Measurements from ENCODE around the gene ARL9. TPM values are rescaled to one million over a fixed set of nuclear protein-coding genes. Genes with fewer than 3 reads are reported as not detected.

ARL9 gene
- total and polyA plus RNA-seq, 7 donors = 0.09 to 0.25 (median 0.15) TPM; not detected in 4

DNA sequence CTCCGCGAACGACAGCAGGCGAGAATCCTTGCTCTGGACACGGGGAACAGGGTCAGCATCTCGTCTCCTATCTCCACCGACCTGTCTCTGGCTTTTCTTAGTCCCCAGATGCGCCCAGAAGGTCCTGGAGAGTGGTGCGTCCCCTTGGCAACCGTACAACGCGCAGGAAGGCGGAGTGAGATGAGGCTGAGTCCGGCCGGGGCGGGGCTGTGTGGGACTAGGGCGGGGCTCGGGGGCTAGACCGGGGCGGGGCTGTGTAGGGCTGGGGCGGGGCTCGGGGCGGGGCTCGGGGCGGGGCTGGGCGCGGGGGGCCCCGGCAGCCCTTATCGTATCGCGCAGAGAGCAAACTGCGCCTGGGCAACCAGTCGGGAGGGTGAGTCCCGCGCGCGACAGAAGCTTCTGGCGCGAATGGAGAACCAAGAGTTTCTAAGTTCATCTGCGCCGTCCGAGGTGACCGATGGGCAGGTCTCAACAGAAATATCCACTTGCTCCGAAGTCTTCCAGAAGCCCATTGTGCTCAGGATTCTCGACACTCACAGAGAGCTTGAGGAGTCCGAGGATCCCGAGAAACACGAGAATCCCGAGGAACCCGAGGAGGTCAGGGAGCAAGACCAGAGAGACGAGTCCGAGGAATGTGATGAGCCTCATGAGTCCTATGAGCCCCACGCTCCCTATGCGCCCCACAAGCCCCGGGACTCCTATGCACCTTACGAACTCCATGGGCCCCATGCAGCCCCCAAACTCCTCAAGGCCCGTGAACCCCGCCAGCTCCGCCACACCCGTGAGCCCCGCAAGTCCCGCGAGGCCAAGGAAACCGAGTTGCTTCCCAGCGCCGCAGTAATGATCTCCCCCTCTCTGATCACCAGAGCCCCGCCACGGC lies 24.9 kb downstream of the ARL9 start:
- Histone ChIP-seq H3K4me1 (no peaks in the 10 kb centered on the region), H3K36me3 (ENCODE audit: insufficient read depth in 1 of 2, low read depth in 1 of 2) (no peaks in the 10 kb centered on the region), H3K27ac (no peak overlapping the region), H3K9me3 (no peaks in the 10 kb centered on the region), H3K27me3 (ENCODE audit: insufficient read depth in 3 of 3, low read length in 2 of 3) (peaks cover 0 to 31% (median 3%) of the 10 kb centered on the region in 3 donors), H3K4me3 (peak overlapping the region; percentile 76)
- intact Hi-C loops (cut with DNase I) = no loop called here
- DNase-seq (peak; percentile 88 to 89), ATAC-seq (peak; percentile 93 to 99 (median 98))
- 2 to 3% (median 3%) methylated on average over 56 to 68 of the region's 68 CpGs for WGBS, 3 donors
- TF ChIP-seq, protein P1, sequence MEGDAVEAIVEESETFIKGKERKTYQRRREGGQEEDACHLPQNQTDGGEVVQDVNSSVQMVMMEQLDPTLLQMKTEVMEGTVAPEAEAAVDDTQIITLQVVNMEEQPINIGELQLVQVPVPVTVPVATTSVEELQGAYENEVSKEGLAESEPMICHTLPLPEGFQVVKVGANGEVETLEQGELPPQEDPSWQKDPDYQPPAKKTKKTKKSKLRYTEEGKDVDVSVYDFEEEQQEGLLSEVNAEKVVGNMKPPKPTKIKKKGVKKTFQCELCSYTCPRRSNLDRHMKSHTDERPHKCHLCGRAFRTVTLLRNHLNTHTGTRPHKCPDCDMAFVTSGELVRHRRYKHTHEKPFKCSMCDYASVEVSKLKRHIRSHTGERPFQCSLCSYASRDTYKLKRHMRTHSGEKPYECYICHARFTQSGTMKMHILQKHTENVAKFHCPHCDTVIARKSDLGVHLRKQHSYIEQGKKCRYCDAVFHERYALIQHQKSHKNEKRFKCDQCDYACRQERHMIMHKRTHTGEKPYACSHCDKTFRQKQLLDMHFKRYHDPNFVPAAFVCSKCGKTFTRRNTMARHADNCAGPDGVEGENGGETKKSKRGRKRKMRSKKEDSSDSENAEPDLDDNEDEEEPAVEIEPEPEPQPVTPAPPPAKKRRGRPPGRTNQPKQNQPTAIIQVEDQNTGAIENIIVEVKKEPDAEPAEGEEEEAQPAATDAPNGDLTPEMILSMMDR (IDR thresholded peaks at IDR 0.05) = no peak

DNA sequence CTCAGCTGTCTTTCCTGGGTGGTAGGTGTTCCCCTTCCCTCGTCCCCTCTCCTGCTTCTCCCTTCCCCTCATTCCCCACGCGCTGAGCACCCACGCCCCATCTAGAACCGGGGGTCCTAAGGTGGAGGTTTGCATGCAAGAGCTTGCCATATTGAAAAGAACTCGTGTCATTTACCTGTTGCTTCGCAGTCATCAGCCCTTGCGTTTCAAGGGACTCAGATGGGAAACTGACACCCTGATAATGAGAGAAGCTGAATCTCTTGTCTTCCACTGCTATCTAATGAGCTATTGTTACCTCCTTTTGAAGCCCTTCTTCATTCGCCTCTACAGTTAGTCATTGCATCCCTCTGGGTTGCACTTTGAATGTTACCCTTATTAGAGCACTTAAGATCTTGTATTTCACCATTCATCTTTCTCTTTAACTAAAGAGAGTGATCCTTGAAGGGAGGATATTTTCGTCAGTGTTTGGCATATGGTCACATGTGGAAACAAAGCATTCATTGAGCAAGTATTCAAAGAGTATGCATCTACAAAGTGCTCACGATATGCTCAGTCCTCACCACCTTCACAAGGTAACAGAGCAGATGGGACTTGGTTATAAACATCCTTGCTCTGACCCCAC lies 25.7 kb downstream of the ARL9 start:
- intact Hi-C loops (cut with DNase I) = no loop called here
- TF ChIP-seq, protein P1 (IDR thresholded peaks at IDR 0.05) = no peak
- WGBS, 3 donors = 32 to 34% (median 34%) methylated on average over 11 of the region's 11 CpGs
- no peaks in the 10 kb centered on the region for H3K4me1 ChIP-seq
- DNase-seq (no peak), ATAC-seq (no peak)
- H3K27me3 ChIP-seq (ENCODE audit: insufficient read depth in 3 of 3, low read length in 2 of 3) = peaks cover 0 to 31% (median 3%) of the 10 kb centered on the region in 3 donors
- H3K4me3 ChIP-seq = peak overlapping the region; percentile 76
- H3K27ac ChIP-seq = no peak overlapping the region
- no peaks in the 10 kb centered on the region for H3K9me3 ChIP-seq
- H3K36me3 ChIP-seq (ENCODE audit: insufficient read depth in 1 of 2, low read depth in 1 of 2) = no peaks in the 10 kb centered on the region

DNA sequence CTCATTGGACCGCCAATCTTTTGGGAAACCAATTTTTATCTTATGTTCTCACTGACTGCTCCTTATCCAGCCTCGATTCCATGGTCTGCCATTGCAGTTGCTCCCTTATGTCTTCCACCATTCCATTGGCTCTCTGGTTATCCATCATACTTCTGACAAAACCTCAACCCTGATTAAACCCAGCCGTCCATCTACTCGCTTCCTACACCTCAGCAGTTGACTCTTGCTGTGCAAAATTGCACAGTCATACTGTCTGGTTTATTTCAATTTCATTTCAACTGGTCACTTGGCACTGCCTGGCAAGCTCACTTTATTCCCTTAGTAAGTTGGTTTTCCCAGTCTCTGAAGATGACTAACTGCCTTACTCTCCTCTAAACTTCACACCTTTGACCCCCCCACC lies 26.2 kb downstream of the ARL9 start:
- DNase-seq (no peak), ATAC-seq (no peak)
- TF ChIP-seq, protein P1 (IDR thresholded peaks at IDR 0.05) = no peak
- Histone ChIP-seq H3K9me3 (no peaks in the 10 kb centered on the region), H3K27me3 (ENCODE audit: insufficient read depth in 3 of 3, low read length in 2 of 3) (peaks cover 0 to 31% (median 3%) of the 10 kb centered on the region in 3 donors), H3K27ac (no peak overlapping the region), H3K4me1 (no peaks in the 10 kb centered on the region), H3K4me3 (no peak overlapping the region), H3K36me3 (ENCODE audit: insufficient read depth in 1 of 2, low read depth in 1 of 2) (no peaks in the 10 kb centered on the region)
- intact Hi-C loops (cut with DNase I) = no loop called here
- 73 to 85% (median 81%) methylated on average over 4 of the region's 4 CpGs for WGBS, 3 donors

DNA sequence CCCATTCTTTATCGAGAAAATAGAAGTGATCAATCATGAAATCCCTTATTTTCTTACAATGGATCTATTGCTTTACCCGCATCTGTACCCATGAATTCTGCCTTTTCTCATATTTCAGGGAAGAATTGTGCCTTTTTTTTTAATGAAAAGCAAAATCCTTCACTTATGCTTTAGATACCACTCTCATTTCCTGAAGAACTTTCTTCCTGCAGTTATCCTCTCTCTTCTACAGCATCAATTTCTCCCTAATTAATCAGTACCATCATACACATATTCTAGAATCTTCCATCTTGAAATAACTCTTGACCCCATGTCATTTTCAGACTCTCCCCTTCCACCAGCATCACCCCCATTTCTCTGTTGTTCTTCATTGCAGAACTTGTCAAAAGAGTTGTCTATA lies 26.6 kb downstream of the ARL9 start:
- Histone ChIP-seq H3K27ac (no peak overlapping the region), H3K9me3 (no peaks in the 10 kb centered on the region), H3K4me1 (no peaks in the 10 kb centered on the region), H3K36me3 (ENCODE audit: insufficient read depth in 1 of 2, low read depth in 1 of 2) (no peaks in the 10 kb centered on the region), H3K27me3 (ENCODE audit: insufficient read depth in 3 of 3, low read length in 2 of 3) (peaks cover 0 to 31% (median 3%) of the 10 kb centered on the region in 3 donors), H3K4me3 (no peak overlapping the region)
- TF ChIP-seq, protein P1 (IDR thresholded peaks at IDR 0.05) = no peak
- intact Hi-C loops (cut with DNase I) = no loop called here
- ATAC-seq = no peak
- DNase-seq = no peak
- 88 to 96% (median 93%) methylated on average over 2 of the region's 2 CpGs for WGBS, 3 donors
